Calu3 (cell line): ENCODE measurements around the gene ADTRP. TPM values are rescaled to one million over a fixed set of nuclear protein-coding genes. Genes with fewer than 3 reads are reported as not detected.

ENCODE experiments used
- BruUV-seq: library from RNA; stranded (reverse); fragments of 400-500 nt; replicated peaks from 2 replicates; lab custom pipeline; 2021; lab: Mats Ljungman, UMichigan
- CTCF ChIA-PET: fragments of 300-600 bp; sonication (Branson Sonifier 250); formaldehyde crosslinking; loops from one replicate; lab custom pipeline; 2022; ENCODE audit warnings: antibody characterized with exemption; lab: Charles Lee
- DNase-seq: peaks from one replicate; pipeline ENCODE4 v3.0.0; 2022
- H3K27ac Mint-ChIP-seq: one replicate; pipeline ENCODE4 v1.8.0; 2022; ENCODE audit warnings: mixed read lengths; ENCODE audit not compliant: unreplicated experiment
- H3K27me3 Mint-ChIP-seq: one replicate; pipeline ENCODE4 v1.8.0; 2022; ENCODE audit warnings: mixed read lengths; ENCODE audit not compliant: unreplicated experiment
- H3K36me3 Mint-ChIP-seq: one replicate; pipeline ENCODE4 v1.8.0; 2022; ENCODE audit warnings: mild to moderate bottlenecking, moderate library complexity, mixed read lengths; ENCODE audit not compliant: insufficient read depth, unreplicated experiment
- H3K4me1 Mint-ChIP-seq: one replicate; pipeline ENCODE4 v1.8.0; 2022; ENCODE audit warnings: mild to moderate bottlenecking, low read depth, mixed read lengths; ENCODE audit not compliant: unreplicated experiment
- H3K4me3 Mint-ChIP-seq: one replicate; pipeline ENCODE4 v1.8.0; 2022; ENCODE audit warnings: mild to moderate bottlenecking, low read depth, moderate library complexity, mixed read lengths; ENCODE audit not compliant: unreplicated experiment
- H3K9me3 Mint-ChIP-seq: one replicate; pipeline ENCODE4 v1.8.0; 2022; ENCODE audit warnings: low read depth, mixed read lengths; ENCODE audit not compliant: unreplicated experiment
- CTCF ChIP-seq: fragments of 200-600 bp; IDR thresholded peaks from one replicate; pipeline ENCODE4 v1.8.0; 2022; ENCODE audit warnings: antibody characterized with exemption; ENCODE audit not compliant: unreplicated experiment
- intact Hi-C: fragments of 100-400 bp; cut with micrococcal nuclease; formaldehyde crosslinking; loops from one replicate; pipeline ENCODE4 v1.10.0; 2022; ENCODE audit not compliant: unreplicated experiment
- total RNA-seq: library from RNA; stranded (reverse); gene quantifications from 2 replicates; pipeline ENCODE4 v1.2.3, GENCODE V29; 2022

The ADTRP gene
- total RNA-seq, 1 experiment from 2014 or later, result 0.54 TPM

GRCh38 chr6:11791354-11792107 is 12.9 kb upstream of the ADTRP start:
- Mint-ChIP-seq H3K9me3 (no peaks in the 10 kb centered on the region), H3K4me3 (no peak overlapping the region), H3K27ac (no peak overlapping the region), H3K36me3 (no peaks in the 10 kb centered on the region), H3K4me1 (no peaks in the 10 kb centered on the region), H3K27me3 (no peaks in the 10 kb centered on the region)
- intact Hi-C loops, result no loop called here
- CTCF ChIA-PET, result no interaction called here
- no peak for DNase-seq
- no peak for TF ChIP-seq CTCF
- no TSS peak for BruUV-seq

- Mint-ChIP-seq H3K27me3 (no peaks in the 10 kb centered on the region), H3K27ac (no peak overlapping the region), H3K4me3 (no peak overlapping the region), H3K9me3 (no peaks in the 10 kb centered on the region), H3K4me1 (peaks cover 9% of the 10 kb centered on the region), H3K36me3 (no peaks in the 10 kb centered on the region)
- no peak for TF ChIP-seq CTCF
- intact Hi-C loops, result no loop called here
- no TSS peak for BruUV-seq
- CTCF ChIA-PET, result no interaction called here
- DNase-seq, result no peak
Measured at GRCh38 chr6:11789744-11790143, 11.1 kb upstream of the ADTRP start.

- Mint-ChIP-seq H3K4me3 (no peak overlapping the region), H3K4me1 (peaks cover 9% of the 10 kb centered on the region), H3K36me3 (no peaks in the 10 kb centered on the region), H3K9me3 (no peaks in the 10 kb centered on the region), H3K27ac (no peak overlapping the region), H3K27me3 (no peaks in the 10 kb centered on the region)
- CTCF ChIA-PET, result no interaction called here
- no TSS peak for BruUV-seq
- no peak for TF ChIP-seq CTCF
- DNase-seq, result no peak
- intact Hi-C loops, result no loop called here
Measured at GRCh38 chr6:11788043-11788442, 9.4 kb upstream of the ADTRP start.

GRCh38 chr6:11785774-11786579 is 7.4 kb upstream of the ADTRP start:
- TF ChIP-seq CTCF, result no peak
- Mint-ChIP-seq H3K4me1 (peaks cover 9% of the 10 kb centered on the region), H3K9me3 (no peaks in the 10 kb centered on the region), H3K36me3 (no peaks in the 10 kb centered on the region), H3K27me3 (no peaks in the 10 kb centered on the region), H3K4me3 (no peak overlapping the region), H3K27ac (no peak overlapping the region)
- no peak for DNase-seq
- CTCF ChIA-PET, result interaction anchor here (0.9 kb wide), 1 partner anchor 16 kb away, joined by 3 read pairs; no protein-coding TSS in a partner anchor
- BruUV-seq, result no TSS peak
- intact Hi-C loops, result no loop called here
